IMR-90 (cell line): ENCODE measurements around the gene CDKN1A. TPM values are rescaled to one million over a fixed set of nuclear protein-coding genes. Genes with fewer than 3 reads are reported as not detected.

Experiments
- ATAC-seq: fragments of 200-7000 bp; cut with Tn5 transposase; 2 replicates; pipeline ENCODE4 v1.9.1; 2020; ENCODE audit warnings: low read depth, mild to moderate bottlenecking, moderate library complexity
- BruUV-seq: library from RNA; stranded (reverse); fragments of 400-500 nt; replicated peaks from 2 replicates; lab custom pipeline; 2021; lab: Mats Ljungman, UMichigan
- CTCF ChIA-PET: fragments of 300-600 bp; formaldehyde crosslinking; extraction: SDS; loops from one replicate; lab custom pipeline; 2021; ENCODE audit warnings: antibody characterized with exemption; lab: Yijun Ruan, JAX
- POLR2A ChIA-PET: fragments of 300-600 bp; sonication (Branson Sonifier 250); formaldehyde crosslinking; loops from one replicate; lab custom pipeline; 2022; ENCODE audit warnings: antibody characterized with exemption; ENCODE audit not compliant: unreplicated experiment; lab: Charles Lee
- DNase-seq: peaks from one replicate; pipeline ENCODE4 v3.0.0; 2013
- H2AFZ ChIP-seq: replicated peaks from 2 replicates; pipeline ENCODE3; 2013; ENCODE audit warnings: low read length, mild to moderate bottlenecking; ENCODE audit not compliant: poor library complexity
- H2AK5ac ChIP-seq: 2 replicates; pipeline ENCODE4 v1.6.1; 2013; ENCODE audit warnings: low read depth, low read length, inconsistent platforms
- H2AK9ac ChIP-seq: replicated peaks from 2 replicates; pipeline ENCODE3; 2013; ENCODE audit warnings: mild to moderate bottlenecking, low read depth, low read length, moderate library complexity; ENCODE audit not compliant: poor library complexity
- H2BK120ac ChIP-seq: 2 replicates; pipeline ENCODE4 v1.6.1; 2013; ENCODE audit warnings: low read depth, low read length, inconsistent platforms
- H2BK15ac ChIP-seq: 3 replicates; pipeline ENCODE4 v1.6.1; 2013; ENCODE audit warnings: low read depth, low read length, inconsistent platforms
- H2BK20ac ChIP-seq: 2 replicates; pipeline ENCODE4 v1.6.1; 2013; ENCODE audit warnings: low read depth, mild to moderate bottlenecking, inconsistent platforms, low read length, moderate library complexity
- H2BK5ac ChIP-seq: 2 replicates; pipeline ENCODE4 v1.6.1; 2013; ENCODE audit warnings: mild to moderate bottlenecking, low read depth, low read length, inconsistent platforms; ENCODE audit not compliant: poor library complexity, severe bottlenecking
- H3K14ac ChIP-seq: replicated peaks from 2 replicates; pipeline ENCODE4 v1.6.1; 2013; ENCODE audit warnings: low read depth, low read length, inconsistent platforms
- H3K18ac ChIP-seq: 2 replicates; pipeline ENCODE4 v1.6.1; 2013; ENCODE audit warnings: low read depth, low read length, control low read depth
- H3K23ac ChIP-seq: 2 replicates; pipeline ENCODE4 v1.6.1; 2013; ENCODE audit warnings: low read depth, low read length, inconsistent platforms
- H3K27ac ChIP-seq: 2 replicates; pipeline ENCODE4 v1.5.1; 2013; ENCODE audit warnings: mild to moderate bottlenecking, control low read depth, low read length; ENCODE audit not compliant: insufficient read depth
- H3K27me3 ChIP-seq: 2 replicates; pipeline ENCODE4 v1.6.1; 2013; ENCODE audit warnings: low read length; ENCODE audit not compliant: control insufficient read depth, insufficient read depth
- H3K36me3 ChIP-seq: 2 replicates; pipeline ENCODE4 v1.6.1; 2013; ENCODE audit warnings: low read length, mixed read lengths; ENCODE audit not compliant: control insufficient read depth, insufficient read depth
- H3K4ac ChIP-seq: 2 replicates; pipeline ENCODE4 v1.6.1; 2013; ENCODE audit warnings: low read depth, low read length, inconsistent platforms
- H3K4me1 ChIP-seq: 2 replicates; pipeline ENCODE4 v1.6.1; 2013; ENCODE audit warnings: low read length, mixed read lengths; ENCODE audit not compliant: control insufficient read depth, insufficient read depth
- H3K4me2 ChIP-seq: 2 replicates; pipeline ENCODE4 v1.6.1; 2013; ENCODE audit warnings: low read depth, mild to moderate bottlenecking, control low read depth, low read length, moderate library complexity
- H3K4me3 ChIP-seq: 2 replicates; pipeline ENCODE4 v1.5.1; 2013; ENCODE audit warnings: low read depth, mild to moderate bottlenecking, control low read depth, low read length, moderate library complexity; ENCODE audit not compliant: insufficient read depth
- H3K56ac ChIP-seq: 2 replicates; pipeline ENCODE4 v1.6.1; 2013; ENCODE audit warnings: low read length, inconsistent platforms; ENCODE audit not compliant: insufficient read depth; ENCODE audit errors: extremely low read depth
- H3K79me1 ChIP-seq, 2 experiments: 2 replicates each; pipeline ENCODE4 v1.6.1; 2013; ENCODE audit warnings: low read length in 2 of 2, inconsistent platforms in 1 of 2, low read depth in 1 of 2
- H3K9ac ChIP-seq: 2 replicates; pipeline ENCODE4 v1.6.1; 2013; ENCODE audit warnings: low read depth, low read length, control low read depth
- H3K9me1 ChIP-seq: 2 replicates; pipeline ENCODE4 v1.6.1; 2013; ENCODE audit warnings: low read length, inconsistent platforms; ENCODE audit not compliant: insufficient read depth
- H3K9me3 ChIP-seq: 2 replicates; pipeline ENCODE4 v1.6.1; 2013; ENCODE audit warnings: low read length; ENCODE audit not compliant: control insufficient read depth, insufficient read depth
- H4K20me1 ChIP-seq: 2 replicates; pipeline ENCODE4 v1.6.1; 2013; ENCODE audit warnings: low read length, inconsistent platforms; ENCODE audit not compliant: insufficient read depth
- H4K5ac ChIP-seq: 2 replicates; pipeline ENCODE4 v1.6.1; 2013; ENCODE audit warnings: mild to moderate bottlenecking, low read depth, low read length, control low read depth
- H4K8ac ChIP-seq, 2 experiments: 2 replicates each; pipeline ENCODE4 v1.6.1; 2013; ENCODE audit warnings: low read depth in 2 of 2, low read length in 2 of 2, control low read depth in 1 of 2, inconsistent platforms in 1 of 2
- H4K91ac ChIP-seq: 2 replicates; pipeline ENCODE4 v1.6.1; 2013; ENCODE audit warnings: low read depth, low read length, inconsistent platforms; ENCODE audit not compliant: insufficient read depth
- BHLHE40 ChIP-seq: fragments of 150-350 bp; IDR thresholded peaks from 2 replicates; pipeline ENCODE4 v1.6.1; 2016; ENCODE audit warnings: mild to moderate bottlenecking, low read depth, low read length
- CHD1 ChIP-seq: IDR thresholded peaks from 2 replicates; pipeline ENCODE4 v1.6.1; 2012; ENCODE audit warnings: low read depth, low read length, improper control_type of control experiment
- FOS ChIP-seq: fragments of 150-350 bp; IDR thresholded peaks from 2 replicates; pipeline ENCODE4 v1.6.1; 2016; ENCODE audit warnings: low read depth, low read length
- MAFK ChIP-seq: IDR thresholded peaks from 2 replicates; pipeline ENCODE4 v1.6.1; 2012; ENCODE audit warnings: low read depth, low read length, improper control_type of control experiment
- MXI1 ChIP-seq: IDR thresholded peaks from 2 replicates; pipeline ENCODE4 v1.6.1; 2012; ENCODE audit warnings: low read depth, mild to moderate bottlenecking, low read length, moderate library complexity, borderline replicate concordance
- NFE2L2 ChIP-seq: fragments of 150-350 bp; IDR thresholded peaks from 2 replicates; pipeline ENCODE4 v1.6.1; 2016; ENCODE audit warnings: low read depth, mild to moderate bottlenecking, low read length
- RAD21 ChIP-seq: IDR thresholded peaks from 2 replicates; pipeline ENCODE4 v1.6.1; 2012; ENCODE audit warnings: low read length, improper control_type of control experiment
- RCOR1 ChIP-seq: IDR thresholded peaks from 2 replicates; pipeline ENCODE4 v1.6.1; 2012; ENCODE audit warnings: mild to moderate bottlenecking, low read length, improper control_type of control experiment; ENCODE audit not compliant: insufficient replicate concordance
- RFX5 ChIP-seq: IDR thresholded peaks from 2 replicates; pipeline ENCODE4 v1.8.0; 2012; ENCODE audit warnings: low read depth, mild to moderate bottlenecking, low read length, moderate library complexity
- SMC3 ChIP-seq: fragments of 150-350 bp; IDR thresholded peaks from 2 replicates; pipeline ENCODE4 v1.6.1; 2016; ENCODE audit warnings: low read depth, mild to moderate bottlenecking, antibody characterized with exemption, low read length, moderate library complexity
- WGBS, 2 experiments: methylation state at CpG; one replicate each; pipeline versions ENCODE4 v1.1.5 to v1.1.7; 2013; ENCODE audit warnings: missing lambda C conversion rate in 2 of 2; ENCODE audit not compliant: insufficient read length in 1 of 2; ENCODE audit errors: extremely low coverage in 2 of 2; 5-methylcytosine and 5-hydroxymethylcytosine counted together
- dilution Hi-C: fragments of 300-500 bp; cut with HindIII; formaldehyde crosslinking; loops from one replicate; pipeline ENCODE4 v1.14.3; 2018; ENCODE audit warnings: low sequenced_read_pairs; ENCODE audit not compliant: unreplicated experiment
- in situ Hi-C: fragments of 300-500 bp; cut with MboI; formaldehyde crosslinking; loops from 3 replicates; pipeline ENCODE4 v1.14.3; 2019; ENCODE audit warnings: low sequenced_read_pairs, inconsistent platforms, mixed read lengths
- intact Hi-C: fragments of 100-400 bp; cut with micrococcal nuclease; formaldehyde crosslinking; loops from 2 replicates; pipeline ENCODE4 v1.10.0; 2022
- polyA plus RNA-seq, 3 experiments: library from polyadenylated mRNA; depleted of rRNA; stranded (reverse); fragments of >200 nt; gene quantifications; 2 replicates each; pipeline ENCODE4 v1.2.3, GENCODE V29; 2012; ENCODE audit warnings: low replicate concordance in 1 of 3
- total RNA-seq: library from RNA; depleted of rRNA; stranded (reverse); fragments of >200 nt; gene quantifications from 2 replicates; pipeline ENCODE4 v1.2.3, GENCODE V29; 2012
- TF ChIP-seq, protein P1 (sequence below): fragments of 150-350 bp; IDR thresholded peaks from 2 replicates; pipeline ENCODE4 v1.6.1; 2016; ENCODE audit warnings: low read depth, mild to moderate bottlenecking, low read length, moderate library complexity, borderline replicate concordance
- TF ChIP-seq, protein P2 (sequence below): fragments of 150-350 bp; IDR thresholded peaks from 2 replicates; pipeline ENCODE4 v1.6.1; 2017; ENCODE audit warnings: mild to moderate bottlenecking, antibody characterized with exemption, low read length, low read depth
- TF ChIP-seq, protein P3 (sequence below): conservative IDR thresholded peaks from 2 replicates; pipeline ENCODE4 v1.5.1; 2012; ENCODE audit warnings: mild to moderate bottlenecking, low read depth, low read length, improper control_type of control experiment

Gene CDKN1A
- total and polyA plus RNA-seq, 2 of the 4 experiments (the other 2 are of a cell fraction): 155 to 576 TPM

DNA sequence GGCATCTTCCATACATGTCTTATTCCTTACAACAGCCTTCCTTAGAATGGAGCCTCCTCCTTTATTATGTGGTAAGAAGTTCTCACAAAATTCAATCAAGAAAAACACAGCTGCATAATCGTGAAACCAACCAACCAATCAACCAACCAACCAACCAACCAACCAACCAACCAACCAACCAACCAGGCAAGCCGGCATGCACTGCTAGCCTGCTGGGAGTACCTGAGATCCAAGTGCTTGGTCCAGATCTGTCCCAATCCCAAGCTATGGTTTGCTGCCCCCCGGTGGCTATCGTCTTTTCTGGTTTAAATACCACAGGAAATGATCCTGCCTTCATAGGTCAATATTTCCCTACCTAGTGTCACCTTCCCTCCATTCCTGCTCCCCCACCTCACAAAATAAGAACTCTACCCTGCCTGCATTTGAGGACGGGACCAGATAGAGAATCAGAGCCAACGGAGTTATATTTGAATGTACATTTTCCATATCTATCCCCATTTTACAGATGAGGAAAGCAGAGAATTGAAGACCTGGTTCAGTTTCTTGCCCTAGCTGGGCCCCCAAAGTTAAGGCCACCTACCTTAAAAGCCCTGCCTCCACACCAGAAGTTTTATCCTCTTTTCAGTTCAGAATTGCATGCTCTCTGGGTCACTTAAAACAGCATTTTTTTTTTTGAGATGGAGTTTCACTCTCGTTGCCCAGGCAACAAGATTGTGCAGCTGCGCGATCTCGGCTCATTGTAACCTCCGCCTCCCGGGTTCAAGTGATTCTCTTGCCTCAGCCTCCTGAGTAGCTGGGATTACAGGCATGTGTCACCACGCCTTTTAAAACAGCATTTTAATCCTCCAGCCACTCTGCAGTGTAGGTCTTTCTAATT lies 46.2 kb downstream of the CDKN1A start:
- no peak overlapping the region for H3K4ac ChIP-seq
- peak overlapping the region; percentile 67 for H2AFZ ChIP-seq
- no peak overlapping the region for H3K23ac ChIP-seq
- H2BK20ac ChIP-seq: no peak overlapping the region
- H3K79me1 ChIP-seq: no peaks in the 10 kb centered on the region
- no TSS peak for BruUV-seq
- H2AK5ac ChIP-seq: no peak overlapping the region; the same call in 1 of the 2 replicates
- no peak overlapping the region for H4K5ac ChIP-seq
- no peaks in the 10 kb centered on the region for H3K4me1 ChIP-seq
- intact Hi-C loops: loop anchor here (1.0 kb wide), 3 partner anchors 44 to 109 kb away; no protein-coding TSS in a partner anchor
- H3K27me3 ChIP-seq: peaks cover 8% of the 10 kb centered on the region; the same call in 1 of the 2 replicates
- H2BK120ac ChIP-seq: no peak overlapping the region
- no peak overlapping the region for H3K9ac ChIP-seq
- H3K4me2 ChIP-seq: no peak overlapping the region
- no peaks in the 10 kb centered on the region for H3K9me1 ChIP-seq
- H3K36me3 ChIP-seq: no peaks in the 10 kb centered on the region
- H3K18ac ChIP-seq: no peak overlapping the region
- WGBS, 2 experiments: no CpG with 5 or more reads among the region's 13 CpGs
- in situ Hi-C loops: loop anchor here (5.0 kb wide), 1 partner anchor 102 kb away; no protein-coding TSS in a partner anchor
- no peak overlapping the region for H3K4me3 ChIP-seq
- DNase-seq (peak; percentile 65), ATAC-seq (peak; percentile 90)
- dilution Hi-C loops: no loop called here
- H4K8ac ChIP-seq: no peak overlapping the region
- ChIA-PET CTCF (interaction anchor here (1.0 to 3.2 kb wide), 4 partner anchors 24 to 113 kb away, joined by 3 to 15 read pairs (median 4); no protein-coding TSS in a partner anchor), POLR2A (no interaction called here)
- H4K20me1 ChIP-seq: peaks cover 5% of the 10 kb centered on the region; the same call in 1 of the 2 replicates
- H3K56ac ChIP-seq: no peak overlapping the region
- H4K91ac ChIP-seq: no peak overlapping the region
- no peak overlapping the region for H2AK9ac ChIP-seq
- H2BK5ac ChIP-seq: no peak overlapping the region
- no peak overlapping the region for H3K27ac ChIP-seq
- no peak overlapping the region for H3K14ac ChIP-seq
- no peak overlapping the region for H2BK15ac ChIP-seq
- no peaks in the 10 kb centered on the region for H3K9me3 ChIP-seq
- TF ChIP-seq, protein P1, sequence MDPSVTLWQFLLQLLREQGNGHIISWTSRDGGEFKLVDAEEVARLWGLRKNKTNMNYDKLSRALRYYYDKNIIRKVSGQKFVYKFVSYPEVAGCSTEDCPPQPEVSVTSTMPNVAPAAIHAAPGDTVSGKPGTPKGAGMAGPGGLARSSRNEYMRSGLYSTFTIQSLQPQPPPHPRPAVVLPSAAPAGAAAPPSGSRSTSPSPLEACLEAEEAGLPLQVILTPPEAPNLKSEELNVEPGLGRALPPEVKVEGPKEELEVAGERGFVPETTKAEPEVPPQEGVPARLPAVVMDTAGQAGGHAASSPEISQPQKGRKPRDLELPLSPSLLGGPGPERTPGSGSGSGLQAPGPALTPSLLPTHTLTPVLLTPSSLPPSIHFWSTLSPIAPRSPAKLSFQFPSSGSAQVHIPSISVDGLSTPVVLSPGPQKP: no peak
- TF ChIP-seq RAD21 (peak; percentile 80), BHLHE40 (no peak), RCOR1 (no peak), CHD1 (no peak), SMC3 (peak; percentile 82), MXI1 (no peak), NFE2L2 (no peak), MAFK (no peak), RFX5 (no peak), FOS (no peak)
- TF ChIP-seq, protein P2, sequence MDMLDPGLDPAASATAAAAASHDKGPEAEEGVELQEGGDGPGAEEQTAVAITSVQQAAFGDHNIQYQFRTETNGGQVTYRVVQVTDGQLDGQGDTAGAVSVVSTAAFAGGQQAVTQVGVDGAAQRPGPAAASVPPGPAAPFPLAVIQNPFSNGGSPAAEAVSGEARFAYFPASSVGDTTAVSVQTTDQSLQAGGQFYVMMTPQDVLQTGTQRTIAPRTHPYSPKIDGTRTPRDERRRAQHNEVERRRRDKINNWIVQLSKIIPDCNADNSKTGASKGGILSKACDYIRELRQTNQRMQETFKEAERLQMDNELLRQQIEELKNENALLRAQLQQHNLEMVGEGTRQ: no peak
- TF ChIP-seq, protein P3, sequence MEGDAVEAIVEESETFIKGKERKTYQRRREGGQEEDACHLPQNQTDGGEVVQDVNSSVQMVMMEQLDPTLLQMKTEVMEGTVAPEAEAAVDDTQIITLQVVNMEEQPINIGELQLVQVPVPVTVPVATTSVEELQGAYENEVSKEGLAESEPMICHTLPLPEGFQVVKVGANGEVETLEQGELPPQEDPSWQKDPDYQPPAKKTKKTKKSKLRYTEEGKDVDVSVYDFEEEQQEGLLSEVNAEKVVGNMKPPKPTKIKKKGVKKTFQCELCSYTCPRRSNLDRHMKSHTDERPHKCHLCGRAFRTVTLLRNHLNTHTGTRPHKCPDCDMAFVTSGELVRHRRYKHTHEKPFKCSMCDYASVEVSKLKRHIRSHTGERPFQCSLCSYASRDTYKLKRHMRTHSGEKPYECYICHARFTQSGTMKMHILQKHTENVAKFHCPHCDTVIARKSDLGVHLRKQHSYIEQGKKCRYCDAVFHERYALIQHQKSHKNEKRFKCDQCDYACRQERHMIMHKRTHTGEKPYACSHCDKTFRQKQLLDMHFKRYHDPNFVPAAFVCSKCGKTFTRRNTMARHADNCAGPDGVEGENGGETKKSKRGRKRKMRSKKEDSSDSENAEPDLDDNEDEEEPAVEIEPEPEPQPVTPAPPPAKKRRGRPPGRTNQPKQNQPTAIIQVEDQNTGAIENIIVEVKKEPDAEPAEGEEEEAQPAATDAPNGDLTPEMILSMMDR: peak; percentile 73
